CD4-positive, alpha-beta T cell treated with Interleukin-4 for 4 hours (primary cell): ENCODE data around the gene ICAM3.
"Not testable (repeated sequence)": the region's sequence is repeated elsewhere in the genome, so short reads cannot be mapped to it uniquely, and the experiment has no call there.

Experiments used
- DNase-seq: peaks from one replicate; pipeline ENCODE4 v3.0.0-alpha.2; 2020

ICAM3 gene

GRCh38 chr19:10344780-10345179, 5.4 kb upstream of the ICAM3 start:
- no peak for DNase-seq

- DNase-seq, result no peak
Measured at GRCh38 chr19:10343495-10343894, 4.1 kb upstream of the ICAM3 start.

GRCh38 chr19:10339977-10340376, 553 bp upstream of the ICAM3 start:
- DNase-seq, result no peak

- no peak for DNase-seq
Measured at GRCh38 chr19:10338940-10339339, 484 bp downstream of the ICAM3 start.

- not testable (repeated sequence) for DNase-seq
Measured at GRCh38 chr19:10336725-10337124, 2.7 kb downstream of the ICAM3 start.

DNA sequence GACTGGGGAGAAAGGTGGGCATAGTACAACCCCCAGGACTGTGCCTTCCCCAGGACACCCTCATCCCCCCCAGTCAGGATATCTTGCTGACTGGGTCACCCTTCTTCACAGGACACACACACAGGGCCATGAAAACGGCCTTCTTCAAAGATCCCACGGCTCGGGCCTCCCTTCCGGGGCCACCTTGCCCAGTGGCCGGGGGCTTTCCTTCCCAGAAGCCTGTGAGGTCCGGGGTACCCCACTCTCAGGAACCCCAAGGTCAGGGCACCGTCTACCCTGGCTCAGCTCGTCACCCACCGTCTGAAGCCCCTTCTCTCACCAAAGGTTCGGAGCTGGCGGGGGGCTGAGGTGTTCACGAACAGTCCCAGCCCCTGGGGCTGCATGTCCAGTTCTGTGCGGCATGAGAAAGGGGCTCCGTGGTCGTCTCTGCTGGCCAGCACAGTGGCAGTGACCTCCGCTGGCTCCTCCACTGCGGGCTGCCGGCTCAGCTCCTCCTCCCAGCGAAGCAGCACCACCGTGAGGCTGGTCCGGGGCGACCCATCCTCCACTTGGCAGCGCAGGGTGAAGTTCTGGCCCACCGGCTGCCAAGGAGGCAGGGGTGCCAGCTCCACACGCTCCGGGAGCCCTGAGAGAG, 4.0 kb downstream of the ICAM3 start:
- no peak for DNase-seq

DNA sequence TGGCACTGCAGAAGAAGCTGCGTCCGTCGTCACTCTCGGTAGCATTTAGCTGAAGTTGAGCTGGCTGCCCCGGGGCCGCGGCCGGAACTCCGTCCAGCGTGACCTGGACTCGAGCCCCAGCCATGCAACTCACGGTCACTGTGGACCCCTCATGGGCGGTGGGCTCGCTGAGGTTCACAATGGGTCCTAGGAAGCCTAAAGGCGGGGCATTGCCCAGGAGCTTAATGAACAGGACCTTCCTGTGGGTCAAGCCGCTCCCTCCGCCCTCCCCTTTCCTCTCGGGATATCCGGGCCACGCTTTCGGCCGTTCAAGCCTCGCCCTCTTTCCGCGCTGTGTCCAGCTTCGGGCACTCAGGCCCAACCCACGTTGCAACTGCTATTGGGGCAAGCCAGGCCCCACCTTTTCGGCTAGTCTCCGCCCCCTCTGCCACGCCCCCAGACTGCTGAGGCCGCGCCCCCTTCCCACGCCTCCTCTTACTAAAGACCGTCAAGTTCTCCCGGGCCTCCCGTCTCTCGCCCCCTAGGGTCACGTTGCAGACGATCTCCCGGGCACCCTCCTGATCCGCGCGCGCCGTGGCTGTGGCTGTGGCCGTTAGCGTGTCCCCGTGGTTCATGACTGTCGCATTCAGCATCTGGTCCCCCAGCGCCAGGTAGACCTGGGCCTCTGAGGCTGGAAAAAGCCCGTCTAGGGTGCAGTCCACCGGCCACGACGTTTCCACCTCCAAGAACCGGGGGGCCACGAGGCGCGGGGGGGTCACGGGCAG, 4.7 kb downstream of the ICAM3 start:
- DNase-seq, result no peak

GRCh38 chr19:10333758-10334587, 5.5 kb downstream of the ICAM3 start:
- no peak for DNase-seq

DNA sequence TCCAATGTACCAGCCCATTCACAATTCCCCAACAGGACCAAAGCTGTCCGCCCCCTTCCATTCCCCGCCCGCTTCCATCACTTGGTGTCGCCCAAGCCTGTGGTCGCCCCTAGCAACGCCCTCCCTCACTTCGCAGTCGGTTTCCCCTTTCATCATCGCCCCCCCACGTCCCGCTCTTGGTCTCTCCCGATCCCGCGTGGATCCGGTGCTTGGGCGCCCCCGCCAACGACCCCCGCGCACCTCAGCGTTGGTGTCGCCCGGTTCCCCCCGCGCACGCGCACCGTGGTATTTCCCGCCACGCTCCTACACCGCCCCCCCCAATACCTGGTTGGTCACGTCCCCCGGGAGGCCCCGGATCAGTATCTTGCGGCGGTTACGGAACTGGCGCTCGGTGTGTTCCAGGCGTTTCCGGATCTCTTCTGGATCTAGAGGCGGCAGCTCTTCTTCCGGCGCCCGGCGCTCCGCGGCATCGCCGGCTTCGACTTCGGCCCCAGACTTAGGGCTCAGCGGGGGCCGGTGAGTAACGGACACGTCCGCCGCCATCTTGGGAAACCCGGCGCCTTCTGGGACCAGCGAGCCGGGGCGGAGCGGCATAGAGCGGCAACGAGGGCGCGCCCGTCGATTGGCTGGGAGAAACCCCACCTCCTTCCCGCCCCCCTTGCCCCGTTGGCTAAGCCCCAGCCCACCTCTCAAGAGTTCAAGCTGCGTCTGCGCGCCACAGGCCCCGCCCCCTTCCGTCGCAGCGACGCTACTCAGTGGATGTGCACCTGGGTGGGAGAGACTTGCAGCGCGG, 6.3 kb downstream of the ICAM3 start, which contains the start of gene RAVER1:
RAVER1 (minus strand) TSS at position 565 of the 793 bp plus-strand sequence; CDS start at position 543, 22 bp downstream.
- DNase-seq, result peak; percentile 97

DNA sequence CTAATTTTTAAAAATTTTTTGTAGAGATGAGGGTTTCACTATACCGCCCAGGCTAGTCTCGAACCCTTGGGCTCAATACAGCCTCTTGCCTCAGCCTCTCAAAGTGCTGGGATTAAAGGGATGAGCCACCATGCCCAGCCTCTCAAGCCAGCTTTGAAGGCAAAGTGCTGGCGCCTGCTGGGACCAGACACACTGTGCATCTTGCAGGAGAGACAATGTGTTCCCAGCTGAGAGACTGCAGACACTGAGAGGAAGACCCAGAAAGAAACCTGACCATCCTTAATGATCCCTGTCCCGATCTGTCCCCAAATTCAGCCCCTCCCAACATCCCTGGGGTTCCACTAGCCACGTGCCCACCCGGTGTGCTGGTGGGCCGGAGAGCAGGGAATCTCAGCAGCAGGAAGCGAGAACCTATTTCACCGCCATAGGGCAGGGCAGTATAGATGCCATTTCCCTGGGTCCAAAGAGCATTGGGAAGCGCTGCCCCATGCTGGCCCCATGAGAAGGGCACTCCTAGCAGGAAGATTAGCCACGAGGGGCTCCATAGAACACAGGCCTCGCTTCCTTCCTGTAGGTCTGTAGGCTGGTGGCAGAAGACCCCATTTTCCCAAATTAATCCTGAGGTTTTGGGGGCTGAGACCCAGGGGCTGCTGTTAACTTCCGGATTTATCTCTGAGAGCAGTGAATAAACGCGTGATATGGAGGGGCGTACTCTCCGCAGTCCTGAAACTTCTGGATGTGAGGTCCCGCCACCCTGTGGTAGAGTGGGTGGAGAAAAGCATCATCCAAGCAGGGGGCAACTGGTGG, 7.1 kb downstream of the ICAM3 start:
- DNase-seq, result no peak

GRCh38 chr19:10329555-10329954, 9.9 kb downstream of the ICAM3 start:
- DNase-seq, result no peak

DNA sequence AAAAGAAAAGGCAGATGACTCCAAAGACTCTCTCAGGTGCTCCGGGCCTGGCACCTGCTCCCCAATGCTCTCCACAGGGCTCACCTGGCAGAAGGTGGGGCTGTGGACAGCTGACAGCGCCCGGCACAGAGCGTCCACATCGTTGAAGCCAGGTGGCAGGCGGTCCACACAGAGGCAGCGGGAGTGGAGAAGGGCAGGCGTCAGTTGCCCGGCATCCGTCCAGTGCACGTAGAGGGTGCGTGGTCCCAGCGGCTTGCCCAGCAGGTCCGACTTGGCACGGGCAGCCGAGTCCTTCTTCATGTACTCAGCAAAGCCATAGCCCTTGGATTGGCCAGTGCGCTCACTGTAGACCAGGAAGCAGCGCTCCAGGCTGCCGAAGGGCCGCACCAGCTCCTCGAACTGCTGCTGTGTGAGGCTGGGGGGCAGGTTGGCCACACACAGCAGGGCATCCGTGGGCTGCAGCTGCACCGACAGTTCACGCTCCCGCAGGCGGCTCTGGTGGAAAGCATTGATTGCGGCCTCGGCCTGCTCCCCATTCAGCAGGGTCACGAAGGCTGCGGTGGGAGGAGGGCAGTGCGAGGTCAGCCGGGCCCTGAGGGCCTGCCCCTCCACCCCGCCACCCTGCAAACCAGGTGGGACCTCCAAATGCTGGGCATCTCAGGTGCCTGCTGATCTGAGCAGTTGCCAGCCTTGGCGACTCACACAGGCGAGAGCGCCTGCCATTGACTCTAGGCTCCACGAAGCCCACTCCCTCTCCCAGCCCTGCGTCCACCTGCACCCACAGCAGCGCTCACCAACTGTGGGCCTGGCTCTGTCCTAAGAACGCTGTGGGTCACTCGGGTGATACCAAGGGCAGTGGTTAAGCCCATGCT, 10.6 kb downstream of the ICAM3 start:
- no peak for DNase-seq

DNA sequence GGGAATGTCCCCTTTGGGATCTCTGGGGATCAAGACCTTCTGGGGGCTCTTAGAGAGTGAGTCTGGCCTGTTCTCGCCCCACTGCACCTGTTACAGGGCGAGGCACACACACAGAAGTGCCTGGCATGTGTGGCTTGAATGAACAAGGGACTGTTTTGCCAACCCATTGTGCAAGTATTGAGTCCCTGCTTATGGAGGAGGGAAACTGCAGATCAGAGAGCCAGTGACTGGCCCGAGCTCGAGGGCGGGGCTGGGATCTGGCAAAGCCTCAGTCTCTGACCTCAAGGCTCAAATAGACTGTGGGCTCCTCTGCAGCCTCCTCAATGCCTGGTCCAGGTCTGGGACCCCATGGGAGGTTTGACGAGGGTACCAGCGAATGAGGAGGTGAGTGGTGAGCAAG, 11.6 kb downstream of the ICAM3 start:
- no peak for DNase-seq

- DNase-seq, result no peak
Measured at GRCh38 chr19:10325732-10326131, 13.7 kb downstream of the ICAM3 start.

DNA sequence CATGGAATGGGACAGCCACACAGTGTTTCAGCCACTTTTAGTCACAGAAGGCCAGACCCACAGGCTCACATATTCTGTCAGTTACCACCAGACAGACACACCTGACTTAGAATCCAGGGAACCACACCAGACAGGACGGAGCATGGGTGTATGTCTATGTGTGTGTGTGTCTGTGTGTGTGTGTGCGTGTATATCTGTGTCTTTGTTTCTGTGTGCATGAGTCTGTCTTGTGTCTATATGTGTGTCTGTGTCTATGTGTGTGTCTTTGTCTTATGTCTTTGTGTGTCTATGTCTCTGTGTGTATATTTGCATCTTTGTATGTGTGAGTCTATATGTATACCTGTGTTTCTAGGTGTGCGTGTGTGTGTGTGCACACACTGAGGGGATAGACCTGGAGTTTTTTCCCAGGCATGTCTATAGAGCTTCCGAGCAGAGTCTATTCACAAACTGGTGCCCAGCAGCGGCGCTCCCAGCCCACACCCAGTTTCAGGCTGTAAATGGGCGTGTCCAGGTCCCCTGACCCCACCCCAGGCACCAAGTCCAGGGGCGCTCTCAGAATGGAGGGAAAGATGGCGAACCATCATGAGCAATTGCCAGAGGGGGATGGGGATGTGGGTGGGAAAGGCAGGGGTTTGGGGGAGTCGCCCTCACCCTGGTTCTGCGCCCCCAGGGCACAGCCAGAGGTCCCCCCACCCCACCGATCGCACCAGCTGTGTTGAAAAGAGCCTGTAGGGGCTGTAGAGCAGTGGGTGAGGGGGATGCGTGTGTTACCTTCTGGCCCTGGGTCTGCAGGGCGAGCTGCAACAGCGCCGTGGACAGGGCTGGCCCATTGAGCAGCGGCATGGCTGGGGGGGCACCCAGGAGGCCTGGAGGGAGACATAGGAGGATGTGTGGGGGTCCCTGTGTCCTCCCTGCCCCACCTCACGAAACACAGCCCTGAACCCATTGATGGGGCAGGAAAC, 17.3 kb downstream of the ICAM3 start:
- no peak for DNase-seq

- no peak for DNase-seq
Measured at GRCh38 chr19:10321417-10321797, 18.0 kb downstream of the ICAM3 start.

- DNase-seq, result no peak
Measured at GRCh38 chr19:10320602-10321416, 18.6 kb downstream of the ICAM3 start.

- no peak for DNase-seq
Measured at GRCh38 chr19:10318807-10319682, 20.4 kb downstream of the ICAM3 start.
